Measurements from ENCODE around the gene FHL2.

DNA sequence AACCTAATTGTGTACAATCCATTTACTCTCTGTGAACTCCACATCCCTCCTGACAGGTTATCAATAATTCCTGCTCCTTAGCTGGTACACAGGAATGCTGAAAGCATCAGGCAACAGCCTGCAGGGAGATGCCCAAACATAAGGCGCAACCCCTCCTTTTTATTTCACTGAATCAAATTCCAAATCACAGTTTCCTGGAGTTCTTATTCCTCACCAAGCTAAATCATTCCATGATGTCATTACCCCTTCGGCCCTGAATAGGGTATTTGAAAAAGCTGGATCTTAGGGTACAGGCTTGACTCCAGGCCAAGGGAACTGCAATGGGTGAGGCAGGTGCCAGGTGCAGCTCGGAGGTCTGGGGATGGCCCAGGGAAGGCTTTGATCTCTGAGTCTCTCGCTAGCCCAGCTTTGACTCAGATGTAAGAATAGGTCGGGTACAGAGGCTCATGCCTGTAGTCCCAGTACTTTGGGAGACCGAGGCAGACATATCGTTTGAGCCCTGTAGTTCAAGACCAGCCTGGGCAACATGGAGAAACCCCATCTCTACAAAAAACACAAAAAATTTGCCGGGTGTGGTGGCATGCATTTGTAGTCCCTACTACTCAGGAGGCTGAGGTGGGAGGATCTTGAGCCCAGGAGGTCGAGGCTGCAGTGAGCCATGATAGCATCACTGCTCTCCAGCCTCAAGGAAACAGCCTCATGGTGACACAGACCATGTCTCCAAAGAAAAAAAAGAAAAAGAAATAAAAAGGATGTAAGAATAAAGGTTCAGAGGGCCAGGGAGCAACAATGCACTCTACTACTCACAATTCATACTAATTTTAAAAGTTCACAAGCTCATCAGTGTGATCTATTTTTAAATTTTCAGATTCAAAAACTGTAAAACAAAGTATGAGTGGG lies 6.8 kb downstream of the FHL2 start:
- TF ChIP-seq, protein P1, sequence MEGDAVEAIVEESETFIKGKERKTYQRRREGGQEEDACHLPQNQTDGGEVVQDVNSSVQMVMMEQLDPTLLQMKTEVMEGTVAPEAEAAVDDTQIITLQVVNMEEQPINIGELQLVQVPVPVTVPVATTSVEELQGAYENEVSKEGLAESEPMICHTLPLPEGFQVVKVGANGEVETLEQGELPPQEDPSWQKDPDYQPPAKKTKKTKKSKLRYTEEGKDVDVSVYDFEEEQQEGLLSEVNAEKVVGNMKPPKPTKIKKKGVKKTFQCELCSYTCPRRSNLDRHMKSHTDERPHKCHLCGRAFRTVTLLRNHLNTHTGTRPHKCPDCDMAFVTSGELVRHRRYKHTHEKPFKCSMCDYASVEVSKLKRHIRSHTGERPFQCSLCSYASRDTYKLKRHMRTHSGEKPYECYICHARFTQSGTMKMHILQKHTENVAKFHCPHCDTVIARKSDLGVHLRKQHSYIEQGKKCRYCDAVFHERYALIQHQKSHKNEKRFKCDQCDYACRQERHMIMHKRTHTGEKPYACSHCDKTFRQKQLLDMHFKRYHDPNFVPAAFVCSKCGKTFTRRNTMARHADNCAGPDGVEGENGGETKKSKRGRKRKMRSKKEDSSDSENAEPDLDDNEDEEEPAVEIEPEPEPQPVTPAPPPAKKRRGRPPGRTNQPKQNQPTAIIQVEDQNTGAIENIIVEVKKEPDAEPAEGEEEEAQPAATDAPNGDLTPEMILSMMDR (IDR thresholded peaks at IDR 0.05), result no peak
- TF ChIP-seq POLR2A (IDR thresholded peaks at IDR 0.05), result no peak
